ENCODE data around the gene NFYC.
"Not testable (repeated sequence)": the region's sequence is repeated elsewhere in the genome, so short reads cannot be mapped to it uniquely, and the experiment has no call there.

NFYC gene

GRCh38 chr1:40722622-40723021, 31.1 kb downstream of the NFYC start:
- no peak for DNase-seq
- no peak overlapping the region for H4K8ac ChIP-seq (ENCODE audit: low read length)
- H3K4ac ChIP-seq (ENCODE audit: low read depth in 1 of 2, low read length in 2 of 2), result no peak overlapping the region
- no peak overlapping the region for H2BK120ac ChIP-seq (ENCODE audit: low read depth, low read length)
- H2BK5ac ChIP-seq (ENCODE audit: low read depth, low read length, poor library complexity, severe bottlenecking), result no peak overlapping the region
- no peak overlapping the region for H2BK15ac ChIP-seq (ENCODE audit: low read depth, poor library complexity, severe bottlenecking)
- H3K9ac ChIP-seq (ENCODE audit: low read length), result no peak overlapping the region
- H3K4me2 ChIP-seq (ENCODE audit: low read length, poor library complexity, severe bottlenecking), result no peak overlapping the region
- no peak overlapping the region for H2AK5ac ChIP-seq (ENCODE audit: low read length, severe bottlenecking)
- no peaks in the 10 kb centered on the region for H3K27me3 ChIP-seq (ENCODE audit: control insufficient read depth in 1 of 2, insufficient read depth in 1 of 2, low read length in 2 of 2)
- H3K4me3 ChIP-seq (ENCODE audit: insufficient read depth in 1 of 2, low read depth in 1 of 2, low read length in 2 of 2), result no peak overlapping the region
- H4K91ac ChIP-seq (ENCODE audit: low read length), result no peak overlapping the region
- no peaks in the 10 kb centered on the region for H3K9me3 ChIP-seq (ENCODE audit: control insufficient read depth, low read length)
- H2AFZ ChIP-seq (ENCODE audit: low read depth, low read length), result no peak overlapping the region
- WGBS, result 93% methylated on average over 3 of the region's 3 CpGs
- peaks cover 18% of the 10 kb centered on the region for H3K79me1 ChIP-seq (replicated peaks; ENCODE audit: low read length, poor library complexity, severe bottlenecking)
- H3K27ac ChIP-seq (ENCODE audit: low read length, poor library complexity, severe bottlenecking), result no peak overlapping the region
- H3K18ac ChIP-seq (ENCODE audit: low read depth in 1 of 2, low read length in 2 of 2), result no peak overlapping the region
- H2BK12ac ChIP-seq (ENCODE audit: low read length in 2 of 2), result no peak overlapping the region
- no peak overlapping the region for H3K23ac ChIP-seq (ENCODE audit: low read length in 2 of 2)
- no peak overlapping the region for H3K14ac ChIP-seq (ENCODE audit: low read length in 2 of 2)
- peaks cover 0 to 7% of the 10 kb centered on the region in 2 experiments for H3K36me3 ChIP-seq (ENCODE audit: control insufficient read depth in 1 of 2, insufficient read depth in 2 of 2, low read depth in 1 of 2, low read length in 2 of 2)
- no peaks in the 10 kb centered on the region for H3K4me1 ChIP-seq (ENCODE audit: control insufficient read depth, insufficient read depth, low read depth, low read length)

GRCh38 chr1:40723196-40723955, 31.9 kb downstream of the NFYC start:
- H2BK120ac ChIP-seq (ENCODE audit: low read depth, low read length), result no peak overlapping the region
- no peaks in the 10 kb centered on the region for H3K9me3 ChIP-seq (ENCODE audit: control insufficient read depth, low read length)

GRCh38 chr1:40727662-40728061, 36.2 kb downstream of the NFYC start:
- not testable (repeated sequence) for H2AFZ ChIP-seq (ENCODE audit: low read depth, low read length); H3K23ac ChIP-seq (ENCODE audit: low read length in 2 of 2); H3K4ac ChIP-seq (ENCODE audit: low read depth in 1 of 2, low read length in 2 of 2); H3K18ac ChIP-seq (ENCODE audit: low read depth in 1 of 2, low read length in 2 of 2); H3K4me3 ChIP-seq (ENCODE audit: insufficient read depth in 1 of 2, low read depth in 1 of 2, low read length in 2 of 2); H3K27me3 ChIP-seq (ENCODE audit: control insufficient read depth in 1 of 2, insufficient read depth in 1 of 2, low read length in 2 of 2); H3K9me3 ChIP-seq (ENCODE audit: control insufficient read depth, low read length); H2BK15ac ChIP-seq (ENCODE audit: low read depth, poor library complexity, severe bottlenecking); H3K14ac ChIP-seq (ENCODE audit: low read length in 2 of 2); H2BK120ac ChIP-seq (ENCODE audit: low read depth, low read length); H3K36me3 ChIP-seq (ENCODE audit: control insufficient read depth in 1 of 2, insufficient read depth in 2 of 2, low read depth in 1 of 2, low read length in 2 of 2); H4K8ac ChIP-seq (ENCODE audit: low read length); H3K27ac ChIP-seq (ENCODE audit: low read length, poor library complexity, severe bottlenecking); H2AK5ac ChIP-seq (ENCODE audit: low read length, severe bottlenecking); H3K9ac ChIP-seq (ENCODE audit: low read length); H3K4me1 ChIP-seq (ENCODE audit: control insufficient read depth, insufficient read depth, low read depth, low read length); H2BK5ac ChIP-seq (ENCODE audit: low read depth, low read length, poor library complexity, severe bottlenecking); H2BK12ac ChIP-seq (ENCODE audit: low read length in 2 of 2); H4K91ac ChIP-seq (ENCODE audit: low read length); H3K4me2 ChIP-seq (ENCODE audit: low read length, poor library complexity, severe bottlenecking)
- 82% methylated on average over 9 of the region's 9 CpGs for WGBS
- peaks cover 23% of the 10 kb centered on the region for H3K79me1 ChIP-seq (replicated peaks; ENCODE audit: low read length, poor library complexity, severe bottlenecking)
- peak; percentile 47 for DNase-seq

More at GRCh38 chr1:40723196-40723955, 31.9 kb downstream of the NFYC start:
- Histone ChIP-seq H2AFZ (ENCODE audit: low read depth, low read length) (no peak overlapping the region), H3K9ac (ENCODE audit: low read length) (no peak overlapping the region), H3K27ac (ENCODE audit: low read length, poor library complexity, severe bottlenecking) (no peak overlapping the region), H3K4me1 (ENCODE audit: control insufficient read depth, insufficient read depth, low read depth, low read length) (no peaks in the 10 kb centered on the region), H3K23ac (ENCODE audit: low read length in 2 of 2) (no peak overlapping the region), H2AK5ac (ENCODE audit: low read length, severe bottlenecking) (no peak overlapping the region), H3K36me3 (ENCODE audit: control insufficient read depth in 1 of 2, insufficient read depth in 2 of 2, low read depth in 1 of 2, low read length in 2 of 2) (peaks cover 0 to 7% of the 10 kb centered on the region in 2 experiments), H2BK15ac (ENCODE audit: low read depth, poor library complexity, severe bottlenecking) (no peak overlapping the region), H4K8ac (ENCODE audit: low read length) (no peak overlapping the region), H2BK5ac (ENCODE audit: low read depth, low read length, poor library complexity, severe bottlenecking) (no peak overlapping the region), H3K4me3 (ENCODE audit: insufficient read depth in 1 of 2, low read depth in 1 of 2, low read length in 2 of 2) (no peak overlapping the region), H3K18ac (ENCODE audit: low read depth in 1 of 2, low read length in 2 of 2) (no peak overlapping the region), H3K27me3 (ENCODE audit: control insufficient read depth in 1 of 2, insufficient read depth in 1 of 2, low read length in 2 of 2) (no peaks in the 10 kb centered on the region), H3K4me2 (ENCODE audit: low read length, poor library complexity, severe bottlenecking) (no peak overlapping the region), H4K91ac (ENCODE audit: low read length) (no peak overlapping the region), H3K4ac (ENCODE audit: low read depth in 1 of 2, low read length in 2 of 2) (no peak overlapping the region), H2BK12ac (ENCODE audit: low read length in 2 of 2) (no peak overlapping the region), H3K14ac (ENCODE audit: low read length in 2 of 2) (no peak overlapping the region), H3K79me1 (replicated peaks; ENCODE audit: low read length, poor library complexity, severe bottlenecking) (peaks cover 19% of the 10 kb centered on the region)
- no peak for DNase-seq
- 95% methylated on average over 6 of the region's 8 CpGs for WGBS

GRCh38 chr1:40729316-40729862, 37.9 kb downstream of the NFYC start:
- H3K4me2 ChIP-seq (ENCODE audit: low read length, poor library complexity, severe bottlenecking); H2BK12ac ChIP-seq (ENCODE audit: low read length in 2 of 2); H2AK5ac ChIP-seq (ENCODE audit: low read length, severe bottlenecking); H4K91ac ChIP-seq (ENCODE audit: low read length); H2BK120ac ChIP-seq (ENCODE audit: low read depth, low read length); H3K4ac ChIP-seq (ENCODE audit: low read depth in 1 of 2, low read length in 2 of 2); H3K14ac ChIP-seq (ENCODE audit: low read length in 2 of 2); H4K8ac ChIP-seq (ENCODE audit: low read length); H2AFZ ChIP-seq (ENCODE audit: low read depth, low read length); H3K18ac ChIP-seq (ENCODE audit: low read depth in 1 of 2, low read length in 2 of 2); H3K23ac ChIP-seq (ENCODE audit: low read length in 2 of 2); H3K36me3 ChIP-seq (ENCODE audit: control insufficient read depth in 1 of 2, insufficient read depth in 2 of 2, low read depth in 1 of 2, low read length in 2 of 2); H2BK5ac ChIP-seq (ENCODE audit: low read depth, low read length, poor library complexity, severe bottlenecking); H3K9ac ChIP-seq (ENCODE audit: low read length); H2BK15ac ChIP-seq (ENCODE audit: low read depth, poor library complexity, severe bottlenecking); H3K9me3 ChIP-seq (ENCODE audit: control insufficient read depth, low read length); H3K27me3 ChIP-seq (ENCODE audit: control insufficient read depth in 1 of 2, insufficient read depth in 1 of 2, low read length in 2 of 2); H3K4me3 ChIP-seq (ENCODE audit: insufficient read depth in 1 of 2, low read depth in 1 of 2, low read length in 2 of 2); H3K27ac ChIP-seq (ENCODE audit: low read length, poor library complexity, severe bottlenecking); H3K4me1 ChIP-seq (ENCODE audit: control insufficient read depth, insufficient read depth, low read depth, low read length): not testable (repeated sequence)
- 97% methylated on average over 5 of the region's 5 CpGs for WGBS
- peaks cover 21% of the 10 kb centered on the region for H3K79me1 ChIP-seq (replicated peaks; ENCODE audit: low read length, poor library complexity, severe bottlenecking)
- peak; percentile 32 for DNase-seq

Data from mesenchymal stem cell (in vitro differentiated cells and primary cell).